ENCODE measurements around the gene HNRNPL.

HNRNPL gene

DNA sequence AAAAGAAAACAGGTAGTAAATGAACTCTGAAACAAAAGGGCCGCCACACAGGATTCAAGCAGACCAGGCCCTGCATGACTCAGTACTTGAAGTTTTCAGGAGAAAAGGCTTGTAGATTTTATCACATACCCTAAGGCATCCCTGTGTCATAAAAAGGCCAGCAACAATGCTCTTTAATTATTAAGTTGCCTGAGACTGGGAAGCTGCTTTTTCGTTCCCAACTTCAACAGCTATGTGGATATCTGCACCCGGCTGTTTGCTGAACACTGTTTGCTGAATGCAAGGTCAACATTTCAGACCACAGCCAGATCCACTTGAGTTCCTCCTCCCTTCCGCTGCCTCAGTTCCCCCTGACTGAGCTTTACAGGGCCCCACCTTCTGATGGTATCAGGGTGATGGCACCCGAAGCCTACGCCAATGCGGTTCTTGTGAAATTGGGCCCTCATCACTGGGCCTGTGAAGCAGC lies 12.1 kb downstream of the HNRNPL start:
- Histone ChIP-seq H3K27ac (ENCODE audit: low read length) (no peak overlapping the region), H3K9ac (ENCODE audit: low read depth, low read length) (no peak overlapping the region), H3K79me2 (ENCODE audit: insufficient read depth, low read length) (peaks cover 29% of the 10 kb centered on the region), H3K27me3 (ENCODE audit: insufficient read depth, low read length, poor library complexity) (no peaks in the 10 kb centered on the region), H3K9me3 (ENCODE audit: insufficient read depth, low read length, severe bottlenecking) (no peaks in the 10 kb centered on the region), H4K20me1 (ENCODE audit: insufficient read depth, low read length) (peaks cover 58% of the 10 kb centered on the region), H2AFZ (ENCODE audit: low read depth, low read length) (no peak overlapping the region), H3K4me3 (ENCODE audit: low read depth in 1 of 2, low read length in 2 of 2) (no peak overlapping the region), H3K4me2 (ENCODE audit: insufficient read depth, low read length) (no peak overlapping the region), H3K4me1 (ENCODE audit: insufficient read depth, low read length) (peaks cover under 1% of the 10 kb centered on the region; the same call in 1 of the 2 replicates), H3K36me3 (ENCODE audit: insufficient read depth, low read length) (peaks cover 73% of the 10 kb centered on the region)
- TF ChIP-seq CTCF (IDR thresholded peaks at IDR 0.05; ENCODE audit: borderline replicate concordance, extremely low read depth, low read length, poor library complexity, severe bottlenecking) (no peak), EZH2 (IDR thresholded peaks at IDR 0.05; ENCODE audit: borderline replicate concordance, low read depth, low read length, severe bottlenecking) (no peak)
- no peak for ATAC-seq (ENCODE audit: insufficient read depth, low read depth)
- DNase-seq: no peak

DNA sequence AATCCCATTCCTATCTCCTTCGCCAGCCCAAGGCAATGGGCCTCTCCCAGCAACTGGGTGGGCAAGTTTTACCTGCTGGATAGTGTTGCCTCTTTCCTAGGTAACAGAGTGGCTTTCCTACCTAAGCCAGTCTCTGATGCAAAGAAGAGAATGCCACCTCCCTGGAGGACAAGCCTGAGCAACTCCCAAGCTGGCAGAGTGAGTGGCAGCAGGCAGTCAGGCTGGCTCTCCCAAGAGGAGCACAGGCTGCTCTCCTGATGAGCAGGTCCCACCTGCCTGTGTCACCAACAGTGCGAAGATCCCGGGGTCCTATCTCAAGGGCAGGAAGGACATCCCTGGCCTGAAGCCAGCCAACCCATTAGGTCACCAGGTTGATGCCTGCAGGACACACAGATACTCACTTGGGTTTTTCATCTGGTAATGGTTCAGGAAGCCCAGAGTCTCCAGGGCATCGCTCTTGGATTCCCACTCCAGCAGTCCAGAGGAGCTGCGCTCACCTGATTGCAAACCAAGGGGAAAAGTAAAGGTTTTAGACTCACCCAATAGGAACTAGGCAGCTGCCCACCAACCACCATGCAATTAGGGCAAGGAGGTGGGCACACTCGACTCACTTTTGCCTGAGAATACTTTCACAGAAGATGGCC lies 12.7 kb downstream of the HNRNPL start:
- H3K27ac ChIP-seq (ENCODE audit: low read length): no peak overlapping the region
- no peaks in the 10 kb centered on the region for H3K9me3 ChIP-seq (ENCODE audit: insufficient read depth, low read length, severe bottlenecking)
- no peak overlapping the region for H2AFZ ChIP-seq (ENCODE audit: low read depth, low read length)
- DNase-seq: no peak
- H3K4me1 ChIP-seq (ENCODE audit: insufficient read depth, low read length): peaks cover 5% of the 10 kb centered on the region
- peaks cover 67% of the 10 kb centered on the region for H3K36me3 ChIP-seq (ENCODE audit: insufficient read depth, low read length)
- H3K9ac ChIP-seq (ENCODE audit: low read depth, low read length): no peak overlapping the region
- TF ChIP-seq CTCF (IDR thresholded peaks at IDR 0.05; ENCODE audit: borderline replicate concordance, extremely low read depth, low read length, poor library complexity, severe bottlenecking) (no peak), EZH2 (IDR thresholded peaks at IDR 0.05; ENCODE audit: borderline replicate concordance, low read depth, low read length, severe bottlenecking) (no peak)
- no peak for ATAC-seq (ENCODE audit: insufficient read depth, low read depth)
- H4K20me1 ChIP-seq (ENCODE audit: insufficient read depth, low read length): peaks cover 52% of the 10 kb centered on the region
- no peak overlapping the region for H3K4me3 ChIP-seq (ENCODE audit: low read depth in 1 of 2, low read length in 2 of 2)
- H3K79me2 ChIP-seq (ENCODE audit: insufficient read depth, low read length): peaks cover 23% of the 10 kb centered on the region
- H3K27me3 ChIP-seq (ENCODE audit: insufficient read depth, low read length, poor library complexity): no peaks in the 10 kb centered on the region
- no peak overlapping the region for H3K4me2 ChIP-seq (ENCODE audit: insufficient read depth, low read length)

DNA sequence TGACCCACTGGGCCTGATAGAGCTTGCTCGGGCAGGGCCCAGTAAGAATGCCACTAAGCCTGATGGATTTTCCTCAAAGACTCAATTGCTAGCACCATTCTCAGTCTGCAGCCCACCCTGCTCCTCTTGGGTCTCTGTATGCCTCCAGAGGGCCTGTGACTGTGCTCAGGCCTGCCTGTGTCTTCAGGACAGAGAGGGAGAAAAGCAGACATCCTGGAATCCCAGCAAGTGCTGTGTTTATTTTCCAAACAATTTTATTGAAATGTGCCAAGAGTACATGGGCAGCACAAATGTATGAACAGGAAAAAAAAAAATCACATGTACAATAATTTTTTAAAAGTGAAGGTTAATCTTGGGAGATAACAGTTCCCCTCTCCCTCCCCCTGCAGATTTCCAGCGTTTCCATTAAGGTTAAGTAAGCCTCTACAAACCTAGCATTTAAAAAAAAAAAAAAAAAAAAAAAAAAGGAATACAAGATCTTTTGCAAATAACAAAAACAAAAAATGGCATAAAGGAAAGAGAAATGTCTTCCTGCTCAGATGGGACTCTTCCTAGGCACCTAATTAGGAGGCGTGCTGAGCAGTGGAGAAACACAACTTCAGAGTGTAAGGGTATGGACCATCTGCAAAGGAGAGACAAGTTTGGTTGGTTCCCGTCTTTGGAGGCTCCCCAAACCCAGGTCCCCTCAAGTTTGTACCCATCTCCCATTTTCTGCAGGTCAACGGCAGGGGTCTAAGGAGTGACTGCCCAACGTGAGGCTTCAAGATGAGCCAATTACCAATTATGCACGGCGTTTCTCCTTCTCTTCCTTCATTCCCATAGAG lies 13.4 kb downstream of the HNRNPL start:
- H3K9ac ChIP-seq (ENCODE audit: low read depth, low read length): no peak overlapping the region
- DNase-seq (no peak), ATAC-seq (ENCODE audit: insufficient read depth, low read depth) (no peak)
- TF ChIP-seq EZH2 (IDR thresholded peaks at IDR 0.05; ENCODE audit: borderline replicate concordance, low read depth, low read length, severe bottlenecking) (no peak), CTCF (IDR thresholded peaks at IDR 0.05; ENCODE audit: borderline replicate concordance, extremely low read depth, low read length, poor library complexity, severe bottlenecking) (no peak)
- H4K20me1 ChIP-seq (ENCODE audit: insufficient read depth, low read length): peaks cover 46% of the 10 kb centered on the region
- H3K4me3 ChIP-seq (ENCODE audit: low read depth in 1 of 2, low read length in 2 of 2): no peak overlapping the region
- H3K9me3 ChIP-seq (ENCODE audit: insufficient read depth, low read length, severe bottlenecking): no peaks in the 10 kb centered on the region
- no peak overlapping the region for H3K4me2 ChIP-seq (ENCODE audit: insufficient read depth, low read length)
- peaks cover 60% of the 10 kb centered on the region for H3K36me3 ChIP-seq (ENCODE audit: insufficient read depth, low read length)
- no peaks in the 10 kb centered on the region for H3K27me3 ChIP-seq (ENCODE audit: insufficient read depth, low read length, poor library complexity)
- peaks cover 8% of the 10 kb centered on the region for H3K4me1 ChIP-seq (ENCODE audit: insufficient read depth, low read length)
- H3K79me2 ChIP-seq (ENCODE audit: insufficient read depth, low read length): peaks cover 19% of the 10 kb centered on the region
- no peak overlapping the region for H2AFZ ChIP-seq (ENCODE audit: low read depth, low read length)
- H3K27ac ChIP-seq (ENCODE audit: low read length): no peak overlapping the region

All from DND-41 (cell line).